GF-D8 (cell line): ENCODE measurements around the gene ARHGAP25.
A peak's percentile ranks its signal among the peaks of the same experiment; 100 is the strongest.
"Not testable (repeated sequence)": the region's sequence is repeated elsewhere in the genome, so short reads cannot be mapped to it uniquely, and the experiment has no call there.

ENCODE experiments used
- DNase-seq: peaks from one replicate; lab custom pipeline; 2025; lab: John Stamatoyannopoulos, UW

The ARHGAP25 gene

DNA sequence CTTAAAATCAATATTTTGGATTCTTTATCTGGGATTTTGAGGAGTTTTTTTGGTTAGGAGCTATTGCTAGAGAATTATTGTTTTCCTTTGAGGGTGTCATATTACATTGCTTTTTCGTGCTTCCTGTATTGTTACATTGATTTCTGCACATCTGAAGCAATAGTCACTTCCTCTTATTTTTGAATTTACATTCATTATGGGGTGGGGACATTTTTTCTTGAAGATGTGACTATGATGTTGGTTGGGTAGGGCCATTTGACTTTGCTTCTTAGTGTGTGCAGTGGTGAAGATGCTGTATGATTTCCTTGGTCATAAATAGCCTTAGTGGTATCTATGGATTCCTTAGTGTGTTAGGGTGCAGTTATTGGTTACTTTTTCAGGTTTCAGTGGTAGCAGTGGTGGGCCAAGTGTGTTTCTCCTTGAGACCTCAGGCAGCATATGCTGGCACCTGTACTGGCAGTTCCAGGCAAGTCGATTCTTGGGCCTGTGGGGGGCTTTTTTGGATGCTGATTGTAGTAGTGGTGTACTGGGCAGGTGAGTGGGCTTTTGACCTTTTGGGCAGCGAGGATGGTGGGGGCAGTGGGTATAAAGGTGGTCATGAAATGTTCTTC, 61.8 kb downstream of the ARHGAP25 start:
- DNase-seq = peak; percentile 76

DNA sequence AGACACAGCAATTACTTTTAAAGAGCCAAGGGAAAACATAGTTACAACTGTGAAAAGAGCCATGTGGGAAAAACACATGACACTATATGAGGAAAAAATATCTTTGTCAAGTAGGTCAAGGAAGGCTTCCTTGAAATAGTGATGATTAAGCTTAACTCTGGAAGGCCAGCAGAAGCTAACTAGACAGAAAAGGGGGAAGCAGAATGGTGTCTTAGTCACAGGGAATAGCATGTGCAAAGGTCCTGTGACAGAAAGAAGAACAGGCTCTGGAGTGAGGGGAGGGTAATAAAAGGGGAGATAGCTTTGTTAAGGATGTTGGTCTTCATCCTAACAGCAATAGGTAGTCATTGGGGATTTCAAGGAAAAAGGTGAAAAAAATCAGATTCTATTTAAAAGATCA, 64.0 kb downstream of the ARHGAP25 start:
- DNase-seq = no peak

DNA sequence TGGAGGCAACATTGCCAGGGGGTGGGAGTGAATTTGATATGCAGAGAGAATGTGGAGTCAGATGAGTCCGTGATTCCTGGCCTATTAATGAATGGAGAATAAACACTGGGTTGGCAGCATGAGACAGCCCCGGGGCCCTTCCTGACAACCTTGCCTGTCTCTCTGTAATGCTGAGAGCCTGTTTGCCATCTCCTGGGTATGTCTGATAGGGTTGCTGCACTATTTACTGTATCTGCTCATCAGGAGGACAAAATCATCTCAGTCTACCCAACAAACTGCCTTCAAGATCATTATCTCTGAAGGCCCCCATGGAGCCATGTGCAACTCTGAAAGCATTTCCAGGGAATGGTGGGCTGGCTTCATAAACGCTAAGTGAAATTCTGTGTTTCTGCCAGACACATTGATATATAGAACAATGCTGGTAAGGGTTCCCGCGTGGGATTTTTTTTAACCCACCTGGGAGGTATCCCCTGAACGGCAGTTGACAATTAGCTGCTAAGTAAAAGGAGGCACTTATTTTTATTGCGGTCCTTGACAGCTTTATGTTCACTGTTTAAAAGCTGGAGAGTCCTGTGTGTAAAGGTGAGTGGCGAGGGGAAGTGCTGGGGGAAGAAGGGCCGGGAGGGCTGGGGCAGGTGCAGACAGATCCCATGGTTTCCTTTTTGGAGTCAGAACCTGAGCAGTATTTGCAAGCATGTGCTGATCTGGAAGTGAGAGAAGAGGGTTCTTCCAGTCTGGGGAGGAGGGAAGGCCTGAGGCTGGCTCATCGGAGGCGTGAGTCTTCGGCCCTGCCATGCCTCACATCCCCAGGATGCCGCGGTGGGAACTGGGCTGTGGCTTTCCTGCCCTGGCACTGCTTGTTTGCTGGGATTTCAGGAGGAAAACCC, 64.8 kb downstream of the ARHGAP25 start:
- DNase-seq = no peak

DNA sequence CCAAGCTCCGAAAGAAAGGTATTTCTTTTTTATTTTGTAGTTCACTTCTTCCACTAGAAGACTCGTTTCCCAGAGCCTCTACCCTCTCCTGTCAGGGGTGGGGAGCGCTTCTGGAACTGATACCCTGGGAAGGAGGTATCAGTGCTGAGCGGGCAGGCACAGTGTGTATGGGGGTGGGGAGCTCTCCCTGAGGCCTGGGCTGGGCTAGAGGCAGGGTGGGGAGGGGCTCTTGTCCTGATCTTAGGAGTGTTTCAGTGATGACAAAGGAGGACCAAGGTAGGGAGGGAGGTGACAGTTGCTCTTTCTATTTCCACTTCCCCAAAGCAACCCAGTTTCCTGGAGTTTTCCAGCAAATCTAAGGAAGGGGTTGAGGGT, 65.4 kb downstream of the ARHGAP25 start:
- no peak for DNase-seq

DNA sequence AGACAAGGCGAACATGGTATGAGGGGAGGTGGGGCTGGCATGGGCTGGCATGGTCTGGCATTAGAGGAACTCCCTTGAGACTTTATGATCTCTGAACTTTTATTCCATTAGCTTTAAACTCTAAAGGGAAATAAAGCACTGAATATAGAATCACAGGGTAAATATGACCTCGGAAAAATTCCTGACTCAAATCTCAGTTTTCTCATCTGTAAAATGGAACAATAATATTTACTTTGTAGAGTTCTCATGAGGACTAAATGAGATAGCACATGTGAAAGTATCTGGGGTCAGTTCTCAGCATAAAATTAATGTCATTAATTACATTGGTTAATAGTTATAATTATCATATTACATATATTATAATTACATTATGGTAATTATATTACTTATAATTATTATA, 65.9 kb downstream of the ARHGAP25 start:
- DNase-seq = no peak

DNA sequence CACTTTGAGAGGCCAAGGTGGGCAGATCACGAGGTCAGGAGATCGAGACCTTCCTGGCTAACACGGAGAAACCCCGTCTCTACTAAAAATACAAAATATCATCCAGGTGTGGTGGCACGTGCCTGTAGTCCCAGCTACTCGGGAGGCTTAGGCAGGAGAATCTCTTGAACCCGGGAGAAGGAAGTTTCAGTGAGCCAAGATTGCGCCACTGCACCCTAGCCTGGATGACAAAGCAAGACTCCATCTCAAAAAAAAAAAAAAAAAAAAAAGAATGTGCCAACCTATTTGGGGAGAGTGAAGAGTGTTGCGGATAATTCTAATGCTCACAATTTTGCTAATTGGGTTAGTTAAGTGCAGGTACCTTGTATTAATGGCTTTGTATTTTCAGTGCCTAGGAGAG, 67.5 kb downstream of the ARHGAP25 start:
- DNase-seq = not testable (repeated sequence)

DNA sequence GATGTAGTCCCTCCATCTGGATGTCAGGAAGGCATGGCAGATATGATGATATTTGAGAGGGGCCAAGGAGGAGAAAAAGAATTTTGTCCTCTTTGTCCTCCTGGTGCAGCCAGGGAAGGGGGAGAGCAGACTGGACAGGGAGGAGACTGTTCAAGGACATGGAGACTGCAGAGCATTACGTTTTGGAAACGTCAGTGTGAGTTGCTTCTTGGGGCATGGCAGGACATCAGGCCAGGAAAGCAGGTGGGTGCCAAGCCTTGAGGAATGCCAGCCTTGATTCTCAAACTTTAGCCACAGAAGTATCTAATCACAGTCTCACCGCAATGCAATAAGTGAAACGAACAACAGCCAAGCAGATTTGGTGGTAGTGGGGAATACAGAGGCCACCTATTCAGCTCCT, 70.4 kb downstream of the ARHGAP25 start:
- DNase-seq = no peak

DNA sequence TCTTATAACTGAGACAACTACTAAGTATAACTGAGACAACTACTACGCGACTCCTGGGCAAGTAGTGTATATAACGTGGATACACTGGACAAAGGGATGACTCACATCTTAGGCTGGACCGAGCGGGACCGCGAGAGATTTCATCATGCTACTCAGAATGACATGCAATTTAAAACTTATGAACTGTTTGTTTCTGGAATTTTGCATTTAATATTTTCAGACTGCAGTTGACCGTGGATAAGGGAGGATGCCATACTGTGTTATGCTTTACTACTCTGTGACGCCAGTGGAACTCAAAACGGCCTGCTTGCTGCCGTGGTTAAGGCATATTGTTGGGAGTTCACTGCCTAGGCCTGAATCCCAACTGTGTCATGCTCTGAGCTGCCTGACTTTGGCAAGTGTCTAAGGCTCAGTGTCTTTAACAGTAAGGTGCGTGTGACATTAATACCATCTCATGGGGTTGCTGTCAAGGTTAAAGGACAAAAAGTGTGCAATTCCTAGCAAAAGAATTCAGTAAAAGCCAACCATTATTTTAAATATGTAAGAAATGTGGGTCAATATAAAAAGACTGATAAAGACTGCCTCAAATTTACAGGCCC, 72.0 kb downstream of the ARHGAP25 start:
- no peak for DNase-seq

DNA sequence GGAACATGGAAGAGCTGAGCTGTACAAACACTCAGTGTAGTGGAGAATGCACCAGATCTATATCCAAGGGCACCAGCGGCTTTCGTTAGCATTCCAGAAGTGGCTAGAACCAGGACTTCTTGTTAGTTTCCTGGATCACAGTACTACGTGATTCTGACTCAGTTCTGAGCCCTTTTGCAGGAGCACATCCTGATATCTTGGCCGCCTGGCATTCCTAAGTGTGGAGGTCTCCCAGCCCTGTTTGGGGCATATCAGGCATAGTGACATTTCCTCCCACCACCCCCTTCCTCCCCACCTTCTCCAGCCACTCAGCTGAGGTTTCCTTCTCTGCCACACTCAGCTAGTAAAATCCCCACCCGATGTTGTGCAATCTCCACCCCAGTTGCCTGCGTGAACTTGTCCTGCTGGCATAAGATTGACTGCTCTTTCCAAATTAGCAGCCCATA, 73.2 kb downstream of the ARHGAP25 start:
- peak; percentile 67 for DNase-seq

DNA sequence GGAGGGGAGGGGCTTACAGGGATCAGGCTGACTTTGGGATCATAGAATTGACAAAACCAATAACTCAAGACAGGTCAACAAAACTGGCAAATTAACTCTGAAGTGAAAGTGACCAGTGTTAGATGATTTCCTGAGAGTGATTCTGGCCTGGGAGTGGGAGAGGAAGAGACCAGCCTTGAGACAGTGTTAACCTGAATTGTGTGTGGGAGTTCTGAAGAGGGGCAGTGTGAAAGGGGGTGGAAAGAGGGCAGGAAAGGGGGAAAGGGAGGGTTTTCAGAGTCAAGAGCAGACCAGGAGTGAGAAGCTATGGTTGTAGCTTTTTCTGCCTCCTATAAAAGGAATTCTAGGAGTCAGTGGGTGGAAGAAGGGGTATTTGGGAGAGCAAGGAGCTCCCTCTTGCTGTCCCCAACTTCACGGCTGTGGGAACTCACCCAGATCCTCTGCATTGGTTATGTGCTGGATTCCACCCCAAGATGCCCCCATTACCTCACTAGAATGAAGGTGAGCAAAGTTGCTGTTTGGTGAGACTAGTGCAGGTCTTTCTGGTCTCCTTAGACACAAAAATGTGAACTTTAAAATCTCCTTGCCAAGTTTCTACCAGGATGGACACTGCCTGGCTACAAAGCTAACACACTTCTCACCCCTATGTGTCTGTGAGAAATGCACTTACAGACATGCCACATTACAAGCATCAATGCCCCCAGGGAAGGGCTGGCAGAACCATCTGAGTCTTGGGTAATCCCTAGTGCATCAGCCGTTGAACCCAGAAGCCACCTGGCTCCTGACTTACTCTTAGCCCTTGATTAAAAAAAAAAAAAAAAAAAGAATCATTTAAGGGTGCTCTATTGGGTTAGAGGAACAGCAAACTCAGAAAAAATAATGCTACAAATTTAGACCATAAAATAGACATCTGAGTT, 75.0 kb downstream of the ARHGAP25 start:
- DNase-seq = peak; percentile 44

DNA sequence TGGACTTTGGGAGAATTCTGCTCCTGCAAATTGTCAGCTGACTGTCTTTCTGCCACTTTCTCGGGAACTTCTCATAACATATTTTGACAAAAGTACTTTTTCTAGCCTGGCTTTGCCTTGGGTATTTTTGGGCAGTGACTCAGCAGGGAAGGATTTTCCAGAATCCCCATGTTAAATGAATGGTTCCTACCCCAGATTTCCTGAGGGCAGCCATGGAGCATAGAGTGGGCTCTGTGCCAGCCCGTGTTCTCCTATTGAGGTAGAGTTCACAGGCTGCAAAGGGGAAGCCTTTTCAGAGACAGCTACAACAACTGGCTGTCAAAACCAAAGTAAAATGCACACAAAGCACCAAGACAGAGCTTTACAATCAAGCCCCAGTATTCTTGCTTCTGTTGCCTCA, 76.8 kb downstream of the ARHGAP25 start:
- DNase-seq = no peak

DNA sequence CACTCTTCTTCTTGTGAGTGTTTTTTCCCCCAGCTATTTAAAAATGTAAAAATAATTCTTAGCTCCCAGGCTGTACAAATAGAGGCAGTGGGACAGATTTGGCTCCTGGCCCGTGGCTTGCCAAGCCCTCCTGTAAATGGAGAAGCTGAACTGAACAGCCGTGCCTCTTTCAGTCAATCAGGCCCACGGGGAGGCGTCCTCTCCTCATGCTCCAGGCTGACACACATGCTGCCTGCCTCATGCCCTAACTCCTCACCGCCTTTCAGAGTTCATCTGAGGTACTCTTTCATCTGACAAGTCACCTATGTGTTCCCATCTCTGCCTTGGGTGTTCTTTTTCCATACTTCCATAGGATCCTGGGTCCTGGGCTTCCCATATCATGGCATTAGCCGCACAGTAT, 77.6 kb downstream of the ARHGAP25 start:
- no peak for DNase-seq

DNA sequence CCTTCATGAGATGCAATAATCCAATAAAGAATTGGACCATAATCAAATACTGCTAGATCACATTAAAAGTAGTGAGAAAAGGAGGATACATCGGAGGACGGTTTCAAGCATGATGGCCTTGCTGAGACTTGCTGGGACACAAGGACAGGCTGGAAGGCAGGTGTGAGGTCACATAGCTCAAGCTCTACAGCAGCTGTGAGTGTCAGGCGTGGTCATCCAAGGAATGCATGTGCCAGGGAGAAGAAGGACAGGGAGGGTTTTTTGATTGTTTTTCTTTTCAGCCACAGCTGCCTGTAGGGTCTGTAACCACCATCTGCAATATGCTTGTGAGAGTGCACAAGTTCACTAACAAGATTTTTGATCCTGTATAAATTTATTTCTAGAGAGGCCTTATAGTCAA, 79.0 kb downstream of the ARHGAP25 start:
- no peak for DNase-seq

DNA sequence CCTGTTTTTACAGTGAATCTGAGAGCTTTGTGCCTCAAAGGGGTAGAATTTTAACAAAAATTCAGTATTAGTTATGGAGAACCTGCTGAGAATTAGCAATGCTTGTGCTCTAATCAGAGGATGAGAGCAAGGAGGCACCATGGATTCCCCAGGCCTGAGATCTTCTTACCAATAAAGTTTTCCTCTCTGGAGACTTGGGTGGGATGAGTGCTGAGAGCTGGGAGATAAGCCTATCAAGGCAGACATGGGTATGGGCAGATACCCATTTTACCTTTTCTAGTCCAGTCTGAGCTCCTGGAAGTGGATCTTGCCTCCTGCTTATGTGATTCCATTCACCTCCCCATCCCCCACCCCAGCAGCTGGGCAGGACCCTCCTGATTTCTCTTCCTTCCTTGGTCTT, 82.7 kb downstream of the ARHGAP25 start:
- DNase-seq = no peak

DNA sequence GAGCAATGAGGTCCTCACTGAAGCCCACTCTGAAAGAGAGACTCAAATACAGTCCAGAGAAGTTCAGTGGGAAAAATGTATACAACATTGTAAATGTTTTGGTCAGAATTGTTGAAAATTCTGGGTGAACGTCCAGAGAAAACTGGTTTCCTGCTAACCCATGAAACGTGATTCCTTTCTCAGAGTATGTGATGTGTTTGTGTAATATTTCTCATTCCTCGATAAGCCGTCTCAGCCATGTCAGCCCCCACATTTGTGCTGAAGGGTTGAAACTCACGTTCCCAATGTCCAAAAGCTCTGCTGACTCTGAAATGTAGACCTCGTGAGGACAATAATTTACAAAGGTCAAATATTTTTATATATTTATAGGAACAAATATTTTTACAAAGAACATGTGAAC, 84.9 kb downstream of the ARHGAP25 start:
- DNase-seq = no peak

DNA sequence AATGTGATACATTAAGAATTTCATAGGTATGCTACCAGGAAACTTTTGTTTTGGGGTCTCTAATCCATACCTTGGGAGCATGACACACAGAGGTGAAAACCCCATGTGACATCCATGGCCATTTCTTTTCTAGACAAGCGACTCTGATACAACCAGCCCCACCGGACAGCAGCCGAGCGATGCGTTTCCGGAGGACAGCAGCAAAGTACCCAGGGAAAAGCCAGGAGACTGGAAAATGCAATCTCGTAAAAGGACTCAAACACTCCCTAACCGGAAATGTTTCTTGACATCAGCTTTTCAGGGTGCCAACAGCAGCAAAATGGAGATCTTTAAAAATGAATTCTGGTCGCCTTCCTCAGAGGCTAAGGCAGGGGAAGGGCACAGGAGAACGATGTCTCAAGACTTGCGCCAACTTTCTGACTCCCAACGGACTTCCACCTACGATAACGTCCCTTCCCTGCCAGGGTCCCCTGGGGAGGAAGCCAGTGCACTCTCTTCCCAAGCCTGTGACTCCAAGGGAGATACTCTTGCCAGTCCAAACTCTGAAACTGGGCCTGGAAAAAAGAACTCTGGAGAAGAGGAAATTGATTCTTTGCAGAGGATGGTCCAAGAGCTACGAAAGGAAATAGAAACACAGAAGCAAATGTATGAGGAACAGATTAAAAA, 87.7 kb downstream of the ARHGAP25 start:
- DNase-seq = no peak

DNA sequence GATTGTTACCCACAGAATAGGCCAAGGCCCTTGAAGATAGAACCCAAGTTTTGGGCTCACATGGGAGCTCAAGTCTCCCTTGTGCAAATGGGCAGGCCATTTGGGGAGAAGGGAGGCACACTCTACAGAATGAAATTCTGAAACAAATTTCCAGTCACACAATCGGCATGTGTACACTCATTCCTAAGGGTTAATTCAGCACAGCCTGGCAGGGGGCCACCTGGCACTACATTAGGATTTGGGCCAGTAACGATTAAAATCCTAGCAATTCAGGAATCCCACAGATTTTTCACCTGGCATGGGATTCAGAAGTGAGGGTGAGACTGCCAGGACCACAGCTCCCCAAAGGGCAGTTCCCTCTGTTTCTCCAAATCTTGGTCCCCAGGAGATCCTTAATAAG, 90.2 kb downstream of the ARHGAP25 start:
- no peak for DNase-seq

DNA sequence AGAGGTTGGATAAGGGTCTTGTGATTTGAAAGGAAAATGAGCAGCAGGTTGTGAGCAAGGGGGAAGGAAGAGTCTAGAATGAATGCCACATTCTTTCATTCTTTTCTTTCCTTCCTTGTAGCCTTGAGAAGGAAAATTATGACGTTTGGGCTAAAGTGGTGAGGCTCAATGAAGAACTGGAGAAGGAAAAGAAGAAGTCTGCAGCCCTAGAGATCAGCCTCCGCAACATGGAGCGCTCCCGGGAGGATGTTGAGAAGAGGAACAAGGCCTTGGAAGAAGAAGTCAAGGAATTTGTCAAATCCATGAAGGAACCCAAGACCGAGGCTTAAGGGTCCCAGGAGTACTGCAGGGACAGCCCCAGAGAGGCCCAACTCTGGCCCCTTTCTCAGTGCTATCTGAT, 91.3 kb downstream of the ARHGAP25 start:
- no peak for DNase-seq

DNA sequence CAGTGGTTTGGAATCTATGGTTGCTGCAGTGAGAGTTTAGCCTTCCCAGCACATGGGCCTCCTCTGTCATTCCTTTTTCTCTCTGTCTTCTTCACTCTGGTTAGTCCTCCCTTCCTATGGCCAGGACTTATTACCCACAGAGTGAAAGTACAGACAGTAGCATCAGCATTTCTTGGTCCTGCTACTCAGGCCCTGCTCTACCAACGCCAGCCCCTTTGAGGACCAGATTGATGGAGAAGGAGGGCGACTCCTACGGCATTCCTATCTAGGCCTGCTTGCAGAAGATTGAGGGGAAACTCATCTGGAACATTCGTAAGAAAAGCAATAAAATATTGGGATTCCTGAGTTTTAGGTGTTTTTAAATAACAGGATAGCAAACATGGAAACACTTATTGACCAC, 93.1 kb downstream of the ARHGAP25 start:
- DNase-seq = no peak

DNA sequence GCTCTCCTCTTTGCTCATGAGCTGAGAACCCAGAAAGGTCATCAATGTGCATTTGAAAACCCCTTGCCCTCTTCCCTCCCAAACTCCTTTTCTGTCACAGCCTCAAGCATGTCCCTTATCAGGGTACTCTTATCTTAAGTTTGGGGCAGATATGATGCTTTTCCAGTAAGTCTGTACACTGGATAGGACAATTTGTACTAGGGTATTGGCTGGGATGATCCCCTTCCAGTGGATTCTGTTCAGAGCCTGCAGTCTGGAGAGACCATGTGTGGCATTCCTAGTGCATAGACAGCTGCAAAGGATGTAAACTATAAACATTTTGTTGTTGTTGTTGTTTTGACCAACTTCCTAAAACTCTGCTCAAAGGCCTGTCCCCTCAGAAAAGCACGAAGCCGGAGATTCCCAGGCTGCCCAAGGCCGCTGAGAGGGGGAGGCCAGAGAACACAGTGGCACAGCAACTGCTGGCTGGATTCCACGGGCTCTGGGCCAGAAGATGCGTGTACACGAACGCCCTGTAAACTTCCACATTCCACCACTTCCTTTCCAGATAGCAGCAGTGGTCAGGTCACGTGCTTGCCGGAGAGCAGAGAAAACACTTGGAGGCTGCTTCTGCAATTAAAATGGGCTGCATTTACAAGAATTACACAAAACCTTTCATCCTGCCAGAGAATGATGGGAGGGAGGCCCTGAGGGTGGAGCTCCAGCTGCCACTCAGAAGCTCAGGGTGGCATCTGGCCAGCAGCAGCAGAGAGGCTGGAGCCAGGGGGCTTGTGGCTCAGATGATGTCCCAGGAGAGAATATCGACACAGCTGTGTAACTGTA, 94.5 kb downstream of the ARHGAP25 start:
- DNase-seq = peak; percentile 99

DNA sequence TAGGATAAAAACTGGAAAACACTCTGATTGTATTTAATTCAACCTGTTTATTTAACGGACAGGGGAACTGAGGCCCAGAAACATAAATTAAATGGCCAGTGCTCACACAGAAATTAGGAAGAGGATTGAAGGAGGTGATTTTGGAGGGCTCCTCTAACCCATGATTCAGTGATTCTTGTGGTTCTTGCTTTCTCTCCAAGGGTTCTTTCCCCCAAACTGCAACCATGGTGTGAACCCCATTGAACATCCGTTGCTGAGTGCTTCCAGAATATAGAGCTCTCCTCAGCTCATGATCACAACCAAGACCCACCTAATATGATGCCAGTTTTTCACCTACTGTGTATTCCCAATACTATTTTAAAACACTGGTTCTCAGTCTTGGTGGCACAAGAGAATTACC, 95.1 kb downstream of the ARHGAP25 start:
- no peak for DNase-seq
